GM12865 (cell line): ENCODE results near the gene AGPAT3.

Experiments used
- DNase-seq: peaks from one replicate; pipeline ENCODE4 v3.0.0; 2010; ENCODE audit warnings: low read depth
- H3K4me3 ChIP-seq: 2 replicates; pipeline ENCODE4 v1.5.1; 2011; ENCODE audit warnings: mild to moderate bottlenecking, low read depth, low read length, control low read depth
- CTCF ChIP-seq: IDR thresholded peaks from 2 replicates; pipeline ENCODE4 v1.5.1; 2011; ENCODE audit warnings: low read length, control low read depth, low read depth, inconsistent platforms; ENCODE audit not compliant: insufficient read depth; ENCODE audit errors: missing control alignments

Gene AGPAT3

GRCh38 chr21:43877936-43878575 lies 13.0 kb downstream of the AGPAT3 start:
- H3K4me3 ChIP-seq, result no peak overlapping the region
- TF ChIP-seq CTCF, result no peak
- no peak for DNase-seq

GRCh38 chr21:43879348-43880110 lies 14.5 kb downstream of the AGPAT3 start:
- no peak for TF ChIP-seq CTCF
- H3K4me3 ChIP-seq, result no peak overlapping the region
- no peak for DNase-seq

GRCh38 chr21:43880111-43880985 lies 15.3 kb downstream of the AGPAT3 start:
- H3K4me3 ChIP-seq, result no peak overlapping the region
- TF ChIP-seq CTCF, result no peak
- DNase-seq, result no peak

GRCh38 chr21:43881283-43881682 lies 16.3 kb downstream of the AGPAT3 start:
- no peak overlapping the region for H3K4me3 ChIP-seq
- DNase-seq, result no peak
- no peak for TF ChIP-seq CTCF

GRCh38 chr21:43881935-43882334 lies 16.9 kb downstream of the AGPAT3 start:
- no peak overlapping the region for H3K4me3 ChIP-seq
- no peak for TF ChIP-seq CTCF
- no peak for DNase-seq

- no peak for TF ChIP-seq CTCF
- H3K4me3 ChIP-seq, result no peak overlapping the region
- no peak for DNase-seq
These were observed 18.0 kb downstream of the AGPAT3 start for GRCh38 chr21:43882952-43883545.
